Keratinocyte (primary cell): ENCODE data around the gene DNM1. TPM values are rescaled to one million over a fixed set of nuclear protein-coding genes. Genes with fewer than 3 reads are reported as not detected.

Experiments
- DNase-seq: peaks from one replicate; pipeline ENCODE4 v3.0.0-alpha.2; 2011; ENCODE audit warnings: low read depth, missing footprints, low spot score
- FAIRE-seq: peaks from 2 replicates; lab custom pipeline; 2011; peaks lifted over from hg19 to GRCh38; lab: Jason Lieb, UNC
- H2AFZ ChIP-seq: 2 replicates; pipeline ENCODE4 v1.6.0; 2012; ENCODE audit warnings: low read length, control low read depth, inconsistent platforms; ENCODE audit not compliant: control insufficient read depth
- H3K27ac ChIP-seq: 2 replicates; pipeline ENCODE4 v1.5.1; 2011; ENCODE audit warnings: low read length; ENCODE audit not compliant: control insufficient read depth, insufficient read depth
- H3K27me3 ChIP-seq: 3 replicates; pipeline ENCODE4 v1.6.0; 2011; ENCODE audit warnings: low read length; ENCODE audit not compliant: control insufficient read depth, insufficient read depth; ENCODE audit errors: extremely low read depth
- H3K36me3 ChIP-seq, 2 experiments: 2 replicates in 1 of 2; 3 replicates in 1 of 2; pipeline ENCODE4 v1.5.1; 2011; ENCODE audit warnings: low read length in 2 of 2, mild to moderate bottlenecking in 1 of 2; ENCODE audit not compliant: control insufficient read depth in 2 of 2, insufficient read depth in 2 of 2; ENCODE audit errors: extremely low read depth in 1 of 2
- H3K4me1 ChIP-seq: 3 replicates; pipeline ENCODE4 v1.5.1; 2011; ENCODE audit warnings: low read length; ENCODE audit not compliant: control insufficient read depth, insufficient read depth; ENCODE audit errors: extremely low read depth
- H3K4me2 ChIP-seq: 3 replicates; pipeline ENCODE4 v1.6.0; 2011; ENCODE audit warnings: low read depth, low read length; ENCODE audit not compliant: control insufficient read depth, insufficient read depth; ENCODE audit errors: extremely low read depth
- H3K4me3 ChIP-seq, 3 experiments: fragments of 200-600 bp in 1 of 3; sonication (generic) in 1 of 3; 2 replicates in 2 of 3; 3 replicates in 1 of 3; pipeline ENCODE4 v1.5.1; 2011 to 2016; ENCODE audit warnings: low read length in 3 of 3, mild to moderate bottlenecking in 3 of 3, control low read depth in 2 of 3, inconsistent platforms in 1 of 3, low read depth in 1 of 3, mixed read lengths in 1 of 3, mixed run types in 1 of 3, moderate library complexity in 1 of 3; ENCODE audit not compliant: control insufficient read depth in 2 of 3, insufficient read depth in 2 of 3; ENCODE audit errors: extremely low read depth in 1 of 3
- H3K79me2 ChIP-seq: 2 replicates; pipeline ENCODE4 v1.6.0; 2012; ENCODE audit warnings: low read length; ENCODE audit not compliant: control insufficient read depth, insufficient read depth
- H3K9ac ChIP-seq: 3 replicates; pipeline ENCODE4 v1.6.0; 2011; ENCODE audit warnings: low read length; ENCODE audit not compliant: control insufficient read depth, insufficient read depth; ENCODE audit errors: extremely low read depth
- H3K9me1 ChIP-seq: 3 replicates; pipeline ENCODE4 v1.6.0; 2011; ENCODE audit warnings: low read length; ENCODE audit not compliant: control insufficient read depth, insufficient read depth; ENCODE audit errors: extremely low read depth
- H3K9me3 ChIP-seq: 2 replicates; pipeline ENCODE4 v1.5.1; 2012; ENCODE audit warnings: low read depth, low read length; ENCODE audit not compliant: control insufficient read depth
- H4K20me1 ChIP-seq: 3 replicates; pipeline ENCODE4 v1.6.0; 2011; ENCODE audit warnings: low read length; ENCODE audit not compliant: control insufficient read depth, insufficient read depth; ENCODE audit errors: extremely low read depth
- CTCF ChIP-seq, 3 experiments: IDR thresholded peaks in 1 of 3; conservative IDR thresholded peaks in 1 of 3; optimal IDR thresholded peaks in 1 of 3; 2 replicates in 2 of 3; 3 replicates in 1 of 3; pipeline versions ENCODE3 to v1.5.1; 2011; ENCODE audit warnings: low read length in 3 of 3, mild to moderate bottlenecking in 3 of 3, moderate library complexity in 2 of 3, control low read depth in 1 of 3, inconsistent platforms in 1 of 3; ENCODE audit not compliant: insufficient read depth in 2 of 3; ENCODE audit errors: extremely low read depth in 1 of 3
- EZH2 ChIP-seq: IDR thresholded peaks from one replicate; pipeline ENCODE4 v1.6.1; 2012; ENCODE audit warnings: inconsistent platforms, mild to moderate bottlenecking, low read length, moderate library complexity
- dilution Hi-C: fragments of 300-500 bp; cut with MboI; formaldehyde crosslinking; loops from one replicate; pipeline ENCODE4 v1.7.0; 2020; ENCODE audit warnings: low sequenced_read_pairs; ENCODE audit not compliant: extremely low pct_ligation_motif_present
- polyA plus RNA-seq, 5 experiments: library from polyadenylated mRNA; depleted of rRNA in 3 of 5; stranded (reverse) in 3 of 5; stranded (forward) in 1 of 5; unstranded in 1 of 5; fragments of >200 nt; gene quantifications; 1 replicate in 1 of 5; 2 replicates in 3 of 5; 3 replicates in 1 of 5; pipeline versions ENCODE4 v1.2.1 to v1.2.3, GENCODE V29; 2011 to 2012; ENCODE audit warnings: missing spikeins in 2 of 5, low read depth in 1 of 5, low replicate concordance in 1 of 5

The DNM1 gene
- polyA plus RNA-seq, 1 donor (not counting 4 experiments of a cell fraction or from before 2014, with no cell fraction given): 0.25 TPM

GRCh38 chr9:128208946-128209669 is 5.9 kb downstream of the DNM1 start:
- Histone ChIP-seq H4K20me1 (no peaks in the 10 kb centered on the region), H3K27ac (no peak overlapping the region), H2AFZ (no peak overlapping the region), H3K9me1 (no peaks in the 10 kb centered on the region), H3K27me3 (peaks cover 24% of the 10 kb centered on the region), H3K9me3 (no peaks in the 10 kb centered on the region), H3K79me2 (no peaks in the 10 kb centered on the region), H3K9ac (no peak overlapping the region), H3K4me3 (no peak overlapping the region), H3K4me1 (peaks cover 9% of the 10 kb centered on the region), H3K4me2 (no peak overlapping the region), H3K36me3 (no peaks in the 10 kb centered on the region)
- no peak for FAIRE-seq
- dilution Hi-C loops: no loop called here
- no peak for DNase-seq
- no peak for TF ChIP-seq EZH2
- no peak for TF ChIP-seq CTCF (optimal IDR thresholded peaks at IDR 0.05 in 1 of 3, IDR thresholded peaks at IDR 0.05 in 1 of 3, conservative IDR thresholded peaks at IDR 0.05 in 1 of 3; ENCODE audit: extremely low read depth in 1 of 3, insufficient read depth in 2 of 3, low read length in 3 of 3)

GRCh38 chr9:128211186-128211980 is 8.2 kb downstream of the DNM1 start:
- no peak overlapping the region for H3K27ac ChIP-seq
- H3K4me3 ChIP-seq: no peak overlapping the region
- FAIRE-seq (no peak), DNase-seq (no peak)
- H3K27me3 ChIP-seq: peaks cover 12% of the 10 kb centered on the region
- TF ChIP-seq EZH2 (no peak), CTCF (optimal IDR thresholded peaks at IDR 0.05 in 1 of 3, IDR thresholded peaks at IDR 0.05 in 1 of 3, conservative IDR thresholded peaks at IDR 0.05 in 1 of 3; ENCODE audit: extremely low read depth in 1 of 3, insufficient read depth in 2 of 3, low read length in 3 of 3) (no peak)
- no peak overlapping the region for H2AFZ ChIP-seq
- no peak overlapping the region for H3K9ac ChIP-seq
- H3K9me3 ChIP-seq: no peaks in the 10 kb centered on the region
- no peaks in the 10 kb centered on the region for H3K9me1 ChIP-seq
- H3K79me2 ChIP-seq: no peaks in the 10 kb centered on the region
- H3K4me2 ChIP-seq: no peak overlapping the region
- dilution Hi-C loops: no loop called here
- no peaks in the 10 kb centered on the region for H4K20me1 ChIP-seq
- H3K4me1 ChIP-seq: peaks cover 12% of the 10 kb centered on the region
- no peaks in the 10 kb centered on the region for H3K36me3 ChIP-seq
